ENCODE results near the gene CCDC138. TPM values are rescaled to one million over a fixed set of nuclear protein-coding genes. Genes with fewer than 3 reads are reported as not detected.

The CCDC138 gene
- total and polyA plus RNA-seq, 2 of the 13 experiments (the other 11 are each of a cell fraction or from before 2014, with no cell fraction given), result 5.6 to 32.5 TPM

- no peak overlapping the region for H3K9ac ChIP-seq (ENCODE audit: insufficient read depth, low read depth, low read length)
- no peak overlapping the region for H3K4me3 ChIP-seq (replicated peaks in 1 of 3; ENCODE audit: insufficient read depth in 1 of 3, low read depth in 2 of 3, low read length in 3 of 3)
- no TSS peak for BruUV-seq (replicated peaks)
- intact Hi-C loops (cut with micrococcal nuclease; ENCODE audit: unreplicated experiment), result no loop called here
- H3K36me3 ChIP-seq (replicated peaks in 1 of 2; ENCODE audit: control insufficient read depth in 1 of 2, insufficient read depth in 2 of 2, low read length in 2 of 2), result no peaks in the 10 kb centered on the region
- H3K4me1 ChIP-seq (ENCODE audit: insufficient read depth, low read length), result peaks cover 8% of the 10 kb centered on the region; the same call in 1 of the 2 replicates
- in situ Hi-C loops (cut with HindIII; ENCODE audit: extremely low pct_ligation_motif_present, low pct_unique_long_range_greater_than_20kb), result no loop called here
- POLR2A ChIA-PET, result no interaction called here
- H3K4me2 ChIP-seq (ENCODE audit: low read depth, low read length), result no peak overlapping the region
- TF ChIP-seq ZNF180 (CRISPR knock-in tag; IDR thresholded peaks at IDR 0.05; ENCODE audit: borderline replicate concordance, low read depth) (no peak), ZNF17 (CRISPR knock-in tag; IDR thresholded peaks at IDR 0.05) (no peak), ZNF276 (CRISPR knock-in tag; IDR thresholded peaks at IDR 0.05; ENCODE audit: low read depth) (no peak), HIVEP1 (CRISPR knock-in tag; IDR thresholded peaks at IDR 0.05) (no peak), HOXA9 (CRISPR knock-in tag; IDR thresholded peaks at IDR 0.05; ENCODE audit: borderline replicate concordance) (no peak), SNRNP70 (IDR thresholded peaks at IDR 0.05; ENCODE audit: low read depth, low read length) (no peak), ARNT (IDR thresholded peaks at IDR 0.05) (no peak), NR3C1 (CRISPR knock-in tag; IDR thresholded peaks at IDR 0.05) (no peak), MZF1 (CRISPR knock-in tag; IDR thresholded peaks at IDR 0.05; ENCODE audit: borderline replicate concordance) (no peak), MATR3 (CRISPR knock-in tag; IDR thresholded peaks at IDR 0.05) (no peak)
- TF ChIP-seq, protein P1, sequence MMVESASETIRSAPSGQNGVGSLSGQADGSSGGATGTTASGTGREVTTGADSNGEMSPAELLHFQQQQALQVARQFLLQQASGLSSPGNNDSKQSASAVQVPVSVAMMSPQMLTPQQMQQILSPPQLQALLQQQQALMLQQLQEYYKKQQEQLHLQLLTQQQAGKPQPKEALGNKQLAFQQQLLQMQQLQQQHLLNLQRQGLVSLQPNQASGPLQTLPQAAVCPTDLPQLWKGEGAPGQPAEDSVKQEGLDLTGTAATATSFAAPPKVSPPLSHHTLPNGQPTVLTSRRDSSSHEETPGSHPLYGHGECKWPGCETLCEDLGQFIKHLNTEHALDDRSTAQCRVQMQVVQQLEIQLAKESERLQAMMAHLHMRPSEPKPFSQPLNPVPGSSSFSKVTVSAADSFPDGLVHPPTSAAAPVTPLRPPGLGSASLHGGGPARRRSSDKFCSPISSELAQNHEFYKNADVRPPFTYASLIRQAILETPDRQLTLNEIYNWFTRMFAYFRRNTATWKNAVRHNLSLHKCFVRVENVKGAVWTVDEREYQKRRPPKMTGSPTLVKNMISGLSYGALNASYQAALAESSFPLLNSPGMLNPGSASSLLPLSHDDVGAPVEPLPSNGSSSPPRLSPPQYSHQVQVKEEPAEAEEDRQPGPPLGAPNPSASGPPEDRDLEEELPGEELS (CRISPR knock-in tag; IDR thresholded peaks at IDR 0.05), result no peak
- TF ChIP-seq, protein P2, sequence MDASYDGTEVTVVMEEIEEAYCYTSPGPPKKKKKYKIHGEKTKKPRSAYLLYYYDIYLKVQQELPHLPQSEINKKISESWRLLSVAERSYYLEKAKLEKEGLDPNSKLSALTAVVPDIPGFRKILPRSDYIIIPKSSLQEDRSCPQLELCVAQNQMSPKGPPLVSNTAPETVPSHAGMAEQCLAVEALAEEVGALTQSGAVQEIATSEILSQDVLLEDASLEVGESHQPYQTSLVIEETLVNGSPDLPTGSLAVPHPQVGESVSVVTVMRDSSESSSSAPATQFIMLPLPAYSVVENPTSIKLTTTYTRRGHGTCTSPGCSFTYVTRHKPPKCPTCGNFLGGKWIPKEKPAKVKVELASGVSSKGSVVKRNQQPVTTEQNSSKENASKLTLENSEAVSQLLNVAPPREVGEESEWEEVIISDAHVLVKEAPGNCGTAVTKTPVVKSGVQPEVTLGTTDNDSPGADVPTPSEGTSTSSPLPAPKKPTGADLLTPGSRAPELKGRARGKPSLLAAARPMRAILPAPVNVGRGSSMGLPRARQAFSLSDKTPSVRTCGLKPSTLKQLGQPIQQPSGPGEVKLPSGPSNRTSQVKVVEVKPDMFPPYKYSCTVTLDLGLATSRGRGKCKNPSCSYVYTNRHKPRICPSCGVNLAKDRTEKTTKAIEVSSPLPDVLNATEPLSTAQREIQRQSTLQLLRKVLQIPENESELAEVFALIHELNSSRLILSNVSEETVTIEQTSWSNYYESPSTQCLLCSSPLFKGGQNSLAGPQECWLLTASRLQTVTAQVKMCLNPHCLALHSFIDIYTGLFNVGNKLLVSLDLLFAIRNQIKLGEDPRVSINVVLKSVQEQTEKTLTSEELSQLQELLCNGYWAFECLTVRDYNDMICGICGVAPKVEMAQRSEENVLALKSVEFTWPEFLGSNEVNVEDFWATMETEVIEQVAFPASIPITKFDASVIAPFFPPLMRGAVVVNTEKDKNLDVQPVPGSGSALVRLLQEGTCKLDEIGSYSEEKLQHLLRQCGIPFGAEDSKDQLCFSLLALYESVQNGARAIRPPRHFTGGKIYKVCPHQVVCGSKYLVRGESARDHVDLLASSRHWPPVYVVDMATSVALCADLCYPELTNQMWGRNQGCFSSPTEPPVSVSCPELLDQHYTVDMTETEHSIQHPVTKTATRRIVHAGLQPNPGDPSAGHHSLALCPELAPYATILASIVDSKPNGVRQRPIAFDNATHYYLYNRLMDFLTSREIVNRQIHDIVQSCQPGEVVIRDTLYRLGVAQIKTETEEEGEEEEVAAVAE (CRISPR knock-in tag; IDR thresholded peaks at IDR 0.05; ENCODE audit: borderline replicate concordance), result no peak
- 41% methylated on average over 9 of the region's 13 CpGs for WGBS (ENCODE audit: low lambda C conversion rate)
- CTCF ChIA-PET (ENCODE audit: low intra/inter-chr PET ratio, low total read pairs), result no interaction called here
- H3K79me2 ChIP-seq (ENCODE audit: insufficient read depth, low read length), result no peaks in the 10 kb centered on the region
- H3K27ac ChIP-seq (ENCODE audit: extremely low read length, insufficient read depth, low read length), result no peak overlapping the region
- FAIRE-seq (no peak), ATAC-seq (no peak; the same call in 2 of the 3 replicates), DNase-seq (ENCODE audit: low spot score) (no peak)
- peaks cover 2 to 14% of the 10 kb centered on the region in 2 experiments; a peak in 3 of 5 replicates for H3K27me3 ChIP-seq (ENCODE audit: control insufficient read depth in 1 of 2, insufficient read depth in 2 of 2, low read length in 2 of 2)
- no peak overlapping the region for H2AFZ ChIP-seq (ENCODE audit: low read length)
- no peaks in the 10 kb centered on the region for H4K20me1 ChIP-seq (ENCODE audit: insufficient read depth, low read length)
- no peaks in the 10 kb centered on the region for H3K9me3 ChIP-seq (ENCODE audit: low read length)
Measured at GRCh38 chr2:108905906-108906305, 119.3 kb downstream of the CCDC138 start.

All from HepG2 (cell line).